HL-60 (cell line): ENCODE measurements around the gene LRRC72.
"Not testable (repeated sequence)": the region's sequence is repeated elsewhere in the genome, so short reads cannot be mapped to it uniquely, and the experiment has no call there.

Experiments used
- DNase-seq, 2 experiments: peaks; one replicate each; pipeline ENCODE4 v3.0.0-alpha.2; 2010 to 2020; ENCODE audit warnings: low read depth in 1 of 2, low spot score in 1 of 2
- H3K27ac ChIP-seq: fragments of 250-450 bp; sonication (Bioruptor Pico); replicated peaks from 2 replicates; pipeline ENCODE4 v1.5.1; 2020; ENCODE audit warnings: mild to moderate bottlenecking, moderate library complexity
- H3K27me3 ChIP-seq: fragments of 250-450 bp; sonication (Bioruptor Pico); 2 replicates; pipeline ENCODE4 v1.5.1; 2021; ENCODE audit warnings: mild to moderate bottlenecking, moderate library complexity; ENCODE audit not compliant: insufficient read depth, poor library complexity, severe bottlenecking
- H3K4me3 ChIP-seq: replicated peaks from 2 replicates; pipeline ENCODE4 v1.5.1; 2011; ENCODE audit warnings: mild to moderate bottlenecking, control low read depth, low read length; ENCODE audit not compliant: insufficient read depth
- GABPA ChIP-seq: IDR thresholded peaks from 2 replicates; pipeline ENCODE4 v1.6.1; 2012; ENCODE audit warnings: low read depth
- POLR2AphosphoS5 ChIP-seq: IDR thresholded peaks from 2 replicates; pipeline ENCODE4 v1.6.1; 2012; ENCODE audit warnings: low read depth
- SPI1 ChIP-seq: IDR thresholded peaks from 2 replicates; pipeline ENCODE4 v1.6.1; 2012; ENCODE audit warnings: low read depth, mild to moderate bottlenecking, borderline replicate concordance
- TF ChIP-seq, protein P1 (sequence below): IDR thresholded peaks from one replicate; pipeline ENCODE4 v1.5.1; 2011; ENCODE audit warnings: low read length, control low read depth, inconsistent platforms; ENCODE audit not compliant: insufficient read depth
- TF ChIP-seq, protein P2 (sequence below): IDR thresholded peaks from 2 replicates; pipeline ENCODE4 v1.6.1; 2012; ENCODE audit warnings: low read depth; ENCODE audit not compliant: insufficient replicate concordance

Gene LRRC72

DNA sequence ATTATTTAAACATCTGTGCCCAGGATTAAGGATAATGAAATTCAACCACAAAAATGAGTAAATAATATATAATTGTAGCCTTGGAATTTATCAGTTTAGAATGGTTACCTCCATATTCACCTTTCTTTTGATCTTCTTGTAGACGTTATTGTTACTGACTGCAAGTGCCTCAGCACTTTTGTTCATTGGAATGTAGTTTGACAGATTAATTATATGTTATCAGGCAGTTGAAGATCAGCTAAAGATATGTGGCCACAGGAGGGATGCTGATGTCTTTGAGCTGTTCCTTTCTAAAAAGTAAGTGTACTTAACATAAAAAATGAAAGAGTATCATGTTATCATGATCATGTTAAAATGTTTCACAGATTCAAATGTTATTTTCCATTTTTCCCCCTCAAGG, 5.6 kb downstream of the LRRC72 start:
- no peak for TF ChIP-seq SPI1
- TF ChIP-seq, protein P1, sequence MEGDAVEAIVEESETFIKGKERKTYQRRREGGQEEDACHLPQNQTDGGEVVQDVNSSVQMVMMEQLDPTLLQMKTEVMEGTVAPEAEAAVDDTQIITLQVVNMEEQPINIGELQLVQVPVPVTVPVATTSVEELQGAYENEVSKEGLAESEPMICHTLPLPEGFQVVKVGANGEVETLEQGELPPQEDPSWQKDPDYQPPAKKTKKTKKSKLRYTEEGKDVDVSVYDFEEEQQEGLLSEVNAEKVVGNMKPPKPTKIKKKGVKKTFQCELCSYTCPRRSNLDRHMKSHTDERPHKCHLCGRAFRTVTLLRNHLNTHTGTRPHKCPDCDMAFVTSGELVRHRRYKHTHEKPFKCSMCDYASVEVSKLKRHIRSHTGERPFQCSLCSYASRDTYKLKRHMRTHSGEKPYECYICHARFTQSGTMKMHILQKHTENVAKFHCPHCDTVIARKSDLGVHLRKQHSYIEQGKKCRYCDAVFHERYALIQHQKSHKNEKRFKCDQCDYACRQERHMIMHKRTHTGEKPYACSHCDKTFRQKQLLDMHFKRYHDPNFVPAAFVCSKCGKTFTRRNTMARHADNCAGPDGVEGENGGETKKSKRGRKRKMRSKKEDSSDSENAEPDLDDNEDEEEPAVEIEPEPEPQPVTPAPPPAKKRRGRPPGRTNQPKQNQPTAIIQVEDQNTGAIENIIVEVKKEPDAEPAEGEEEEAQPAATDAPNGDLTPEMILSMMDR: no peak
- TF ChIP-seq GABPA: no peak
- TF ChIP-seq, protein P2, sequence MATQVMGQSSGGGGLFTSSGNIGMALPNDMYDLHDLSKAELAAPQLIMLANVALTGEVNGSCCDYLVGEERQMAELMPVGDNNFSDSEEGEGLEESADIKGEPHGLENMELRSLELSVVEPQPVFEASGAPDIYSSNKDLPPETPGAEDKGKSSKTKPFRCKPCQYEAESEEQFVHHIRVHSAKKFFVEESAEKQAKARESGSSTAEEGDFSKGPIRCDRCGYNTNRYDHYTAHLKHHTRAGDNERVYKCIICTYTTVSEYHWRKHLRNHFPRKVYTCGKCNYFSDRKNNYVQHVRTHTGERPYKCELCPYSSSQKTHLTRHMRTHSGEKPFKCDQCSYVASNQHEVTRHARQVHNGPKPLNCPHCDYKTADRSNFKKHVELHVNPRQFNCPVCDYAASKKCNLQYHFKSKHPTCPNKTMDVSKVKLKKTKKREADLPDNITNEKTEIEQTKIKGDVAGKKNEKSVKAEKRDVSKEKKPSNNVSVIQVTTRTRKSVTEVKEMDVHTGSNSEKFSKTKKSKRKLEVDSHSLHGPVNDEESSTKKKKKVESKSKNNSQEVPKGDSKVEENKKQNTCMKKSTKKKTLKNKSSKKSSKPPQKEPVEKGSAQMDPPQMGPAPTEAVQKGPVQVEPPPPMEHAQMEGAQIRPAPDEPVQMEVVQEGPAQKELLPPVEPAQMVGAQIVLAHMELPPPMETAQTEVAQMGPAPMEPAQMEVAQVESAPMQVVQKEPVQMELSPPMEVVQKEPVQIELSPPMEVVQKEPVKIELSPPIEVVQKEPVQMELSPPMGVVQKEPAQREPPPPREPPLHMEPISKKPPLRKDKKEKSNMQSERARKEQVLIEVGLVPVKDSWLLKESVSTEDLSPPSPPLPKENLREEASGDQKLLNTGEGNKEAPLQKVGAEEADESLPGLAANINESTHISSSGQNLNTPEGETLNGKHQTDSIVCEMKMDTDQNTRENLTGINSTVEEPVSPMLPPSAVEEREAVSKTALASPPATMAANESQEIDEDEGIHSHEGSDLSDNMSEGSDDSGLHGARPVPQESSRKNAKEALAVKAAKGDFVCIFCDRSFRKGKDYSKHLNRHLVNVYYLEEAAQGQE: no peak
- no peak for TF ChIP-seq POLR2AphosphoS5
- DNase-seq: no peak
- no peak overlapping the region for H3K27ac ChIP-seq
- no peak overlapping the region for H3K4me3 ChIP-seq
- H3K27me3 ChIP-seq: no peaks in the 10 kb centered on the region

DNA sequence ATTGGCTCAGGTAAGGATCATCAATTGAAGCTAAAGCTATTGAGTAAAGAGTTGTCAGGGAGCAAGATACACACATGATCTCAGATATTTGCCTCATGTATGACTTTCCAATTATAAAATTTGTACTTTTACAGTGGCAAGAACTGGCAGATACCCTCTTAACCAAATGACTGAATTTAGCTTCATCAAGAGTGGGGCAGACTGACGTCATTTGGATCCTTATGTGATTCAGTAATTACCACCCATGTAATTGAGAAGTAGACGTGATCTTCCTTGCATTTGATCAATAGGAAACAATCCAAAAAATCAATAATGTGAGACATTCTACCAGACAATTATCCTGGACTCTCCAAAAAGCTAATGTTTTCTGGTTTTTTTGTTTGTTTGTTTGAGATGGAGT, 8.9 kb downstream of the LRRC72 start:
- no peak for DNase-seq
- H3K27ac ChIP-seq: no peak overlapping the region
- no peak overlapping the region for H3K4me3 ChIP-seq
- H3K27me3 ChIP-seq: no peaks in the 10 kb centered on the region
- no peak for TF ChIP-seq POLR2AphosphoS5
- TF ChIP-seq, protein P2: no peak
- TF ChIP-seq, protein P1: no peak
- TF ChIP-seq GABPA: no peak
- no peak for TF ChIP-seq SPI1

DNA sequence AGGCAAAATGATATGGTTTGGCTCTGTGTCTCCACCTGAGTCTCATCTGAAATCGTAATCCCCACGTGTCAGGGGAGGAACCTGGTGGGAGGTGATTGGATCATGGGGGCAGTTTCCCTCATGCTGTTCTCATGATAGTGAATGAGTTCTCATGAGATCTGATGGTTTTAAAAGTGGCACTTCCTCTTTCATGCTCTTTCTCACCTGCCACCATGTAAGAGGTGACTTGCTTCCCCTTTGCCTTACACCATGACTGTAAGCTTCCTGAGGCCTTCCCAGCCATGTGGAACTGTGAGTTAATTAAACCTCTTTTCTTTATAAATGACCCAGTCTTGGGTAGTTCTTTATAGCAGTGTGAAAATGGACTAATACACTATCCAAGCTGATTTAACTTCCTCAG, 13.9 kb downstream of the LRRC72 start:
- not testable (repeated sequence) for DNase-seq, H3K27ac ChIP-seq, H3K27me3 ChIP-seq, H3K4me3 ChIP-seq
- peak; percentile 68; the same call in 1 of the 2 replicates for TF ChIP-seq SPI1

DNA sequence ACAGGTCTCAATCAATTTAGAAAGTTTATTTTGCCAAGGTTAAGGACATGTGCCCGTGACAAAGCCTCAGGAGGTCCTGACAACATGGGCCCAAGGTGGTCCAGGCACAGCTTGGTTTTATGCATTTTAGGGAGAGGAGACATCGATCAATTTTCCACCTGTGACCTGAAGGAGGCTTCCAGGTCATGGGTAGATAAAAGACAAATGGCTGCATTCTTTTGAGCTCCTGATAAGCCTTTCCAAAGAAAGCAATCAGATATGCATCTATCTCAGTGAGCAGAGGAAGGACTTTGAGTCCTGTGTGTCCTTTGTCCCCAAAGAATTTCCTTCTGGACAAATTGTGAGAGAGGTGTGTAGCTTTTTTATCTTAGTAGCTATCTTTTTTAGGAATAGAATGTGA, 15.8 kb downstream of the LRRC72 start:
- DNase-seq: no peak
- H3K27ac ChIP-seq: no peak overlapping the region
- TF ChIP-seq SPI1 (no peak), GABPA (no peak), POLR2AphosphoS5 (no peak)
- TF ChIP-seq, protein P1: no peak
- TF ChIP-seq, protein P2: no peak
- H3K27me3 ChIP-seq: no peaks in the 10 kb centered on the region
- no peak overlapping the region for H3K4me3 ChIP-seq
